Astrocyte (in vitro differentiated cells and primary cell): ENCODE results near the gene NIPSNAP2.

Source experiments
- EZH2 ChIP-seq: IDR thresholded peaks from 2 replicates; pipeline ENCODE4 v1.6.1; 2012; ENCODE audit warnings: mild to moderate bottlenecking, low read length, inconsistent platforms; ENCODE audit not compliant: insufficient read depth
- TF ChIP-seq, protein P1 (sequence below): IDR thresholded peaks from 2 replicates; pipeline ENCODE4 v1.5.1; 2011; ENCODE audit warnings: low read depth, mild to moderate bottlenecking, inconsistent platforms, low read length, moderate library complexity; ENCODE audit not compliant: insufficient read depth

DNA sequence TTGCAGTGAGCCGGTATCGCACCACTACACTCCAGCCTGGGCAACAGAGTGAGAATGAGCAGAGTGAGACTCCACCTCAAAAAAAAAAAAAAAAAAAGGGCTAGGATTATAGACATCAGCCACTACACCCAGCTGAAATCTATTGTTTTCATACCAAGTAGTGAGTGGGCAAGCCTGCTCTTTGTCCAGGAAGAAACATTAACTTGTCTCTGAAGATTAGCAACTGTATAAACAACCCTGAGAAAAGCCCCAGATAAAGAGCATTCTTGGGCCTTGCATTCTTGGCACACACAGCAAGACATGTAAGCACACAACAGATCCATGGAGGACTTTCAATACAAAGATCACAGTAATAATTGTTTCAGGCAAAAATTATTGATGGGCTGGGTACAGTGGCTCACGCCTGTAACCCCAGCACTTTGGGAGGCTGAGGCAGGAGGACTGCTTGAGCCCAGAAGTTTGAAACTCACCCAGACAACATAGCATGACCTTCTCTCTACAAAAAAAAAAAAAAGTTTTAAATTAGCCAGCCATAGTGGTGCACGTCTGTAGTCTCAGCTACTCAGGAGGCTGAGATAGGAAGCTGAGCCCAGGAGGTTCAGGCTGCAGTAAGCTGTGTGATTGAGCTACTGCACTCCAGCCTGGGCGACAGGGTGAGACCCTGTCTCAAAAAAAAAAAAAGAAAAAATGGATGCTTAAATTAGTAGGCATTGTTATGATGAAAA lies 82.5 kb downstream of the NIPSNAP2 start:
- TF ChIP-seq, protein P1, sequence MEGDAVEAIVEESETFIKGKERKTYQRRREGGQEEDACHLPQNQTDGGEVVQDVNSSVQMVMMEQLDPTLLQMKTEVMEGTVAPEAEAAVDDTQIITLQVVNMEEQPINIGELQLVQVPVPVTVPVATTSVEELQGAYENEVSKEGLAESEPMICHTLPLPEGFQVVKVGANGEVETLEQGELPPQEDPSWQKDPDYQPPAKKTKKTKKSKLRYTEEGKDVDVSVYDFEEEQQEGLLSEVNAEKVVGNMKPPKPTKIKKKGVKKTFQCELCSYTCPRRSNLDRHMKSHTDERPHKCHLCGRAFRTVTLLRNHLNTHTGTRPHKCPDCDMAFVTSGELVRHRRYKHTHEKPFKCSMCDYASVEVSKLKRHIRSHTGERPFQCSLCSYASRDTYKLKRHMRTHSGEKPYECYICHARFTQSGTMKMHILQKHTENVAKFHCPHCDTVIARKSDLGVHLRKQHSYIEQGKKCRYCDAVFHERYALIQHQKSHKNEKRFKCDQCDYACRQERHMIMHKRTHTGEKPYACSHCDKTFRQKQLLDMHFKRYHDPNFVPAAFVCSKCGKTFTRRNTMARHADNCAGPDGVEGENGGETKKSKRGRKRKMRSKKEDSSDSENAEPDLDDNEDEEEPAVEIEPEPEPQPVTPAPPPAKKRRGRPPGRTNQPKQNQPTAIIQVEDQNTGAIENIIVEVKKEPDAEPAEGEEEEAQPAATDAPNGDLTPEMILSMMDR, result no peak
- no peak for TF ChIP-seq EZH2
